Skeletal muscle tissue (tissue), 4 donors: ENCODE data around the gene CTNNAL1. TPM values are rescaled to one million over a fixed set of nuclear protein-coding genes. Genes with fewer than 3 reads are reported as not detected.

Experiments used
- H3K27ac ChIP-seq: one replicate; pipeline ENCODE4 v1.7.0; 2013; ENCODE audit warnings: mild to moderate bottlenecking, low read depth, low read length, inconsistent platforms
- H3K27me3 ChIP-seq, 3 donors: one replicate each; pipeline ENCODE4 v1.7.0; 2013; ENCODE audit warnings: low read length in 3 of 3; ENCODE audit not compliant: control insufficient read depth in 3 of 3, insufficient read depth in 3 of 3
- H3K36me3 ChIP-seq, 3 donors: one replicate each; pipeline ENCODE4 v1.7.0; 2013; ENCODE audit warnings: low read length in 3 of 3; ENCODE audit not compliant: control insufficient read depth in 3 of 3, insufficient read depth in 3 of 3
- H3K4me1 ChIP-seq, 3 donors: one replicate each; pipeline ENCODE4 v1.7.0; 2013; ENCODE audit warnings: low read length in 3 of 3, mild to moderate bottlenecking in 3 of 3; ENCODE audit not compliant: control insufficient read depth in 3 of 3, insufficient read depth in 3 of 3
- H3K4me3 ChIP-seq, 3 donors: one replicate each; pipeline ENCODE4 v1.7.0; 2013; ENCODE audit warnings: low read length in 3 of 3
- H3K9ac ChIP-seq, 3 donors: one replicate each; pipeline ENCODE4 v1.7.0; 2013; ENCODE audit warnings: low read length in 3 of 3, mild to moderate bottlenecking in 3 of 3, moderate library complexity in 2 of 3, low read depth in 1 of 3
- H3K9me3 ChIP-seq, 3 donors: one replicate each; pipeline ENCODE4 v1.7.0; 2013; ENCODE audit warnings: low read length in 3 of 3; ENCODE audit not compliant: control insufficient read depth in 3 of 3
- total RNA-seq: library from RNA; depleted of rRNA; stranded (reverse); fragments of >200 nt; gene quantifications from one replicate; pipeline ENCODE4 v1.2.3, GENCODE V29; 2014
- donor health status: Osteomylitis.

CTNNAL1 gene
- total RNA-seq, 1 donor from 2014 or later, result 24.5 TPM

DNA sequence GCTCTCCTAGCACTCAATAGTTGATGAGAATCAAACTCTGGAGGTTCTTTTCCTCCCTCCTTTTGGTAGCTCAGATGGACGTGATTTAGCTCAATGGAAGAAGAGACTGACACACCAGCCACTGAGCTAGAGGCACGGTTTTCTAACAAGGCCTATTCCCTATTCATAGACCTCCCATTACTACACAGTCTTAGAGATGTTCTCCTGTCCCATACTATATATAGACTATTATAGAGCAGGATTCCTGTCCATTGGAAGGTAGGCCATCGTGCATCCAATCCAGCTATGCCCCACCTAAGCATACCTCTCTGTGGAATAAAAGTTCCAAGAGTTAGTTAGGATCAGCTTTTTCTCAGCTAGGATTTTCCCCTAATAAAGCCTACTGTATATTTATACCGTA lies 30.3 kb upstream of the CTNNAL1 start:
- no peak overlapping the region for H3K27ac ChIP-seq
- peaks cover 18 to 48% (median 44%) of the 10 kb centered on the region in 3 donors for H3K36me3 ChIP-seq
- H3K27me3 ChIP-seq, result no peaks in the 10 kb centered on the region
- no peak overlapping the region for H3K4me3 ChIP-seq
- H3K9ac ChIP-seq, result no peak overlapping the region
- H3K4me1 ChIP-seq, result no peaks in the 10 kb centered on the region
- H3K9me3 ChIP-seq, result no peaks in the 10 kb centered on the region

DNA sequence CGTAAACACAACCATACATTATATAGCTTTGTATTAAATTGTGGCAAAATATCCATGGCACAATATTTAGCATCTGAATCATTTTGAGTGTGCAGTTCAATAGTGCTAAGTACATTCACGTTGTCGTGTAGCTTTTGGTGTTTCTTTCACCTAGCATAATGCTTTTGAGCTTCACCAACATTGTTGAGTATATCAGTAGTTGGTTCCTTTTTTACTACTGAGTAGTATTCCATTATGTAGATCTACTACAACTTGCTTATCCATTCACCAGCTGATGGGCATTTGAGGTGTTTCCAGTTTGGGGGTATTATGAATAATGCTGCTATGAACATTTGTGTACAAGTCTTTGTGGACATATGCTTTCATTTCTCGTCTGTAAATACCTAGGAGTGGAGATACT lies 27.3 kb upstream of the CTNNAL1 start:
- Histone ChIP-seq H3K36me3 (peaks cover 12 to 32% (median 28%) of the 10 kb centered on the region in 3 donors), H3K4me1 (peaks cover 0 to 6% (median 0%) of the 10 kb centered on the region in 3 donors), H3K27me3 (no peaks in the 10 kb centered on the region), H3K9me3 (no peaks in the 10 kb centered on the region), H3K4me3 (no peak overlapping the region), H3K9ac (no peak overlapping the region), H3K27ac (no peak overlapping the region)

DNA sequence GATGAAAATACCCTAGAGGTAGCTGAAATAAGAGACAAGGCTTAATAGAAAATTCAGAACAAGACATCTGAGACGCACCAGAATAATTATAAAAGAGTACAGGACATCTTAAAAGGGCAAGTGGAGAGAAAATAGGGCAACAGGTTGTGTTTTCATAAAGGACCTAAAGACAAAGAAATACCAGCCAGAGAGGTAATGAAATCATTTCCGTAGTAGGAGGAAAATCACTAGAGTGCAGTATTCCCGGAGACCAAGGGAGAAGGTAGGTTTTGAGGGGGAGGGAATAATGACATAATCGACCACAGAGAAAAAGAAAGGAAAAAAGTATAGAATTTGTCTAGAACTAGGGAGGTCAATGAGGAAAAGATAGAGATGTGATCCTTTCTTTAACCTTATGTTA lies 26.2 kb upstream of the CTNNAL1 start:
- H3K9ac ChIP-seq, result no peak overlapping the region
- no peaks in the 10 kb centered on the region for H3K27me3 ChIP-seq
- no peaks in the 10 kb centered on the region for H3K9me3 ChIP-seq
- H3K27ac ChIP-seq, result no peak overlapping the region
- H3K4me3 ChIP-seq, result no peak overlapping the region
- peaks cover 0 to 6% (median 0%) of the 10 kb centered on the region in 3 donors for H3K4me1 ChIP-seq
- H3K36me3 ChIP-seq, result peaks cover 9 to 23% (median 20%) of the 10 kb centered on the region in 3 donors

DNA sequence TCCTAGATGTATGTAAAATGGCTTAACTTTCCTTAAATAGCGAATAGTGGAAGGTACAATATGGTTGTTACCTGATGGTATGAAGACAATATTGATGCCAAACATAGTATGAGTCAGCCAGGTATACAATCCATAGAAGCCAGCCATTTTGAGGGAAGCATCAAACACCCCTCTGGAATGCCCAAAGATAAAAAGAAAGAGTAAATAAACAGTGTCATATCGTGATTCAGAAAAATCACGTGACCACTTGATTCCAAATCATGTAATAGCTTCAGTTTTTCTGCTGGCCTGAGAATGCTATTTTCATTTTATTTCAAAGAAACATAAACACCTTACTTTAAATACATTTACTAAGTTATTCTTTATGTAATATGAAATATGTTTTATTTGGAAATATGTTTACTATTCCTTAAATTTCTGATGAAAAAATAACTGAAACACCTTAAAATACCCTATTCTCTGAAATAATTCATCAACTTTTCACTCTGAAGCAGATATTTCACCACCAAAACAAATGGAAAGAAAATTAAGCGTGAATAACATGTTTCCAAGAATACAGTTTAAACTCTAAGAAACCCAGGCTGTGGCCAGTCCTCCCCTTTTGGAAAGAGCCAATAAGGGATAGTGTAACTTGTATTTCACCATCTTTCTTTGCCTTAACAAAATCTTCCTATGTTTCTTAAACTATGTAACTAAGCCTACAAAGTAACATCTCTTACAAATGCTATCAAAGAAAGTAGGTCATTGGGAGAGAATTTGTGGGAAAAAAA lies 24.8 kb upstream of the CTNNAL1 start:
- no peak overlapping the region for H3K4me3 ChIP-seq
- no peak overlapping the region for H3K27ac ChIP-seq
- H3K27me3 ChIP-seq, result no peaks in the 10 kb centered on the region
- H3K9me3 ChIP-seq, result no peaks in the 10 kb centered on the region
- no peak overlapping the region for H3K9ac ChIP-seq
- H3K36me3 ChIP-seq, result peaks cover 10 to 25% (median 16%) of the 10 kb centered on the region in 3 donors
- H3K4me1 ChIP-seq, result peaks cover 0 to 6% (median 0%) of the 10 kb centered on the region in 3 donors

DNA sequence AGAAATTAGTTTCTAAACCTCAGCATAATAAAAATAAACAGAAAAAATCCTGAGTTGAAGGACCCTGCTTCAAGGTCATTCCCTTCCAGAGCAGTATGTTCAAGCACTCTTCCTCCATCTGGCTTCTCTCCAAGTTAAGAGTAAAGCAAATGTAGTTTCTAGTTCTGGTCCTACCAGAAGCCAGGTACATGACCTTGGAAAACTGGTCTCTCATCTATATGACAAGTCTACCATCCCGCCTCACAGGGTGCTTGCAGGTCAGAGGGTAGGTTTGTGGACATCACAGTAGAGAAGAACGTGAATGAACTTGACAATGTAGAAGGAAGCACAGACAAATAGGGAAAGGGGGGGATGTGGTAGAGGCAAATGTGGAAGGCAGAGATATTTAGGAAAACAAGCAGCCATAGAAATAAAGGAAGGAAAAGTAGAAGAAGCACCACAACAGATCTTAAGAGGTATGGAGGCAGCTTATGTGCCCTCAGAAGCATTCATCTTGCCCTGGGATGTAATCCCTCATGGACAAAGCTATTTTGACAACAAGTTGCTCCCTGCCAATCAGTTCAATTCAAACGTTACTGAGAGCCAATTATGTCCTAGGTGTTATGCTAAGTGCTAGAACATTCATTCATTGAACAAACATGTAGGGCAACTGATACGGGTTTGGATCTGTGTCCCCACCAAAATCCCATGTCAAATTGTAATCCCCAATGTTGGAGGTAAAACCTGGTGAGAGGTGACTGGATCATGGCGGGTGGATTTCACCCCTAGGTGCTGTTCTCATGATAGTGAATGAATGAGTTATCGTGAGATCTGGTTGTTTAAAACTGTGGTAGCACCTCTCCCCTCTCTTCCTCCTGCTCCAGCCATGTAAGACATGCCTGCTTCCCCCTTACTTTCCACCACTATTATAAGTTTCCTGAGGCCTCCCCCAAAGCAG lies 23.7 kb upstream of the CTNNAL1 start:
- no peak overlapping the region for H3K4me3 ChIP-seq
- H3K36me3 ChIP-seq, result peaks cover 9 to 28% (median 18%) of the 10 kb centered on the region in 3 donors
- H3K9me3 ChIP-seq, result no peaks in the 10 kb centered on the region
- peaks cover 0 to 6% (median 0%) of the 10 kb centered on the region in 3 donors for H3K4me1 ChIP-seq
- H3K9ac ChIP-seq, result no peak overlapping the region
- no peaks in the 10 kb centered on the region for H3K27me3 ChIP-seq
- no peak overlapping the region for H3K27ac ChIP-seq

DNA sequence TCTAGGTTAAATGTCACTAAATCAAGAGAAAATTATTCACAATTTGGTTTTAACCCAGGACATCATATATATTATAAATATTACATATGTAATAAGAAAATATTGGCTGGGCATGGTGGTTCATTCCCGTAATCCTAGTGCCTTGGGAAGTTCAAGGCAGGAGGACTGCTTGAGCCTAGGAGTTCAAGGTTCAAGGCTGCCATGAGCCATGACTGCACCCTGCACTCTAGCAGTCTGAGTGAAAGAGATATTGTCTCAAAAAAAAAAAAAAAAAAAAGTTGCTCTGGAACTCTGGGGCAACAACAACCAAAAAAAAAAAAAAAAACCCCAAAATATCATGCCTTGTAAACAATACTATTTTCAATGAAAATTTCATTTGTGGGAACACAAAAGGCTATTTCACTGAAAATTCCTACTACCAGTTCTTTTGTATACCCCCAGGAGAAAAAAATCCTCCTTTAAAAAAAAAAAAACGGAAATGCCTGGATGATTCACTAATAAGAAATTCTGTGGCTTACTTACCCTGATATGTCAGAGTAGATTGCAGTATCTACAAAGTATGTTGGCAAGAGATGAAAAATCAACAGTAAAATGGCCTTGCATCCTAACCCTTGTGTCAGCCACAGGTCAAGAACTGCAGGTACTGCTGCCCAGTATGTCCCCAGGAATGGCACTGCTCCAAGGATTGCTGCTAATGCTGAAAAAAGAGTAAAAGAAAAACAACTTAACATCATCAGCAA lies 22.6 kb upstream of the CTNNAL1 start:
- Histone ChIP-seq H3K9ac (no peak overlapping the region), H3K4me1 (peaks cover 0 to 6% (median 0%) of the 10 kb centered on the region in 3 donors), H3K27ac (no peak overlapping the region), H3K9me3 (no peaks in the 10 kb centered on the region), H3K4me3 (no peak overlapping the region), H3K27me3 (no peaks in the 10 kb centered on the region), H3K36me3 (peaks cover 9 to 28% (median 16%) of the 10 kb centered on the region in 3 donors)

DNA sequence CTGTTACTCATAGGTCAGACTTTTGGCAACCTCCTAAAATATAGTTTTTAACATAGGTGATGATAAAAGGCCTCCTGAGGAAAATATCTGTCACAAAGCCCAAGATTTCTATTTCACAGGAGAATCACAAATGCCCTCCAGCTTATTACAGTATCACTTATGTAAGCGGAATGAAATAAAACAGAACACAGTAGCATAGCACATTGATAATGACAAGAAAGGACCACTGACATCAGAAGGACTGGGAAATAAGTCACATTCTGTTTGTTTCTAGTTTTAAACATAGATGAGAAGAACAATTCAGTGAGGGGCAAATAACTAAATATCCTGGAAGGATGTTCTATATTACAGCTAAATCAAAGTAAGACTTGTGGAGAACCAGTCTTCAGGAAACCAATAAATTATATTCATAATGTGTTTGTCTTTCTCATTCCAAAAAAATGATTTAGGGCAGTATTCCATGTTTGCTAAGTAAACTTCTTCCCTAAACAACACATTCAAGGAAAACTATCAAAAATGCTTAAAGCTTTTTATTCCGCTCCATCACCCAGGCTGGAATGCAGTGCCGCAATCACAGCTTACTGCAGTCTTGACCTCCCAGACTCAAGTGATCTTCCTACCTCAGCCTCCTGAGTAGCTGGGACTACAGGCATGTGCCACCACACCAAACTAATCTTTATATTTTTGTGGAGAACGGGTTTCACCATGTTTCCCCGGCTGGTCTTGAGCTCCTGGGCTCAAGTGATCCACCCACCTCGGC lies 20.8 kb upstream of the CTNNAL1 start:
- Histone ChIP-seq H3K27me3 (no peaks in the 10 kb centered on the region), H3K4me3 (no peak overlapping the region), H3K27ac (no peak overlapping the region), H3K4me1 (peaks cover 0 to 6% (median 0%) of the 10 kb centered on the region in 3 donors), H3K9ac (no peak overlapping the region), H3K36me3 (peaks cover 9 to 27% (median 16%) of the 10 kb centered on the region in 3 donors), H3K9me3 (no peaks in the 10 kb centered on the region)

DNA sequence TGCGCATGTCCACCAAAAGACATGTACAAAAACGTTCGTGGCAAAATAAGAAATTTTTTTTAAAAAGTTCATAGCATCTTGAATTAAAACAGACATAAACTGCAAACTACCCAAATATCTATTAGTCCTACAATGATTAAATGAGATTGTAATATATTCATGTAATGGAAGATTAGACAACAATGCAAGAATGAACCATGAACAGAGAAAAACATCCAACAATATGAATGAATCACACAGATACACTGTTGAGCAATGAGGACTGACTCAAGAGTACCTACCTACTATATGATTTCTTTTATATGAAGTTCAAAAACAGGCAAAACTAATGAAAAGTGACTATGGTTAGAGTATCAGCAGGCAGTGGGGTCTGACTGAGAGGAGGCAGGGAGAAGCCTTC lies 17.9 kb upstream of the CTNNAL1 start:
- no peaks in the 10 kb centered on the region for H3K9me3 ChIP-seq
- peaks cover 3 to 8% (median 6%) of the 10 kb centered on the region in 3 donors for H3K4me1 ChIP-seq
- no peak overlapping the region for H3K9ac ChIP-seq
- H3K36me3 ChIP-seq, result peaks cover 5 to 21% (median 7%) of the 10 kb centered on the region in 3 donors
- no peak overlapping the region for H3K27ac ChIP-seq
- no peak overlapping the region for H3K4me3 ChIP-seq
- no peaks in the 10 kb centered on the region for H3K27me3 ChIP-seq

DNA sequence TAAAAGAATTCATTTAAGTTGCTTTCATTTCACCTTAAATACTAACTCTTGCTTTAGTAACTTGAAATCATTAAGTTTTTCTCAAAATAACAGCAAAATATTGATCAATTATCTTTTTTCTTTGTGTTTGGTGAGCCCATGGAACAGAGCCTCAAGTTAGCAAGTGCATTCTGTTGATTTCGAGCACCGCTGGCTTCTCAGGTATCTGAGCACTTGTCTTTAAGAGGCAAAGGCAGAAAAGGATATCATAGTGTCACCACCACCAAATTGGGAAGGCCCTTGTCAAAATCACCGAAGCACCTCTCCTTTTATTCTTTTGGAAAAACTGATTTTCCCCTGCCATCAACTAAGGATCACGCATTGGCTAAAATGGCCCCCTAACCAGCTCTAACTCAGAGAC lies 17.1 kb upstream of the CTNNAL1 start:
- Histone ChIP-seq H3K9me3 (no peaks in the 10 kb centered on the region), H3K27ac (no peak overlapping the region), H3K4me3 (no peak overlapping the region), H3K9ac (no peak overlapping the region), H3K27me3 (no peaks in the 10 kb centered on the region), H3K4me1 (peaks cover 3 to 13% (median 4%) of the 10 kb centered on the region in 3 donors), H3K36me3 (peaks cover 3 to 18% (median 7%) of the 10 kb centered on the region in 3 donors)
